Natural killer cell (primary cell): Measurements from ENCODE around the gene RAB33B. TPM values are rescaled to one million over a fixed set of nuclear protein-coding genes. Genes with fewer than 3 reads are reported as not detected.

Experiments used
- ATAC-seq, 3 donors: fragments of 150-1000 bp in 2 of 3; fragments of 200-7000 bp in 1 of 3; cut with Tn5 transposase; 1 replicate in 1 of 3; 2 replicates in 2 of 3; pipeline ENCODE4 v1.10.0; 2021; ENCODE audit warnings: mild to moderate bottlenecking in 2 of 3, moderate library complexity in 2 of 3
- DNase-seq, 2 donors: peaks; one replicate each; pipeline versions ENCODE4 v3.0.0 to v3.0.0-alpha.2; 2013 to 2021; ENCODE audit warnings: mixed read lengths in 1 of 2
- H3K27ac ChIP-seq: one replicate; pipeline ENCODE4 v1.5.1; 2013; ENCODE audit warnings: mild to moderate bottlenecking, low read length
- H3K27me3 ChIP-seq: one replicate; pipeline ENCODE4 v1.6.1; 2013; ENCODE audit warnings: low read length; ENCODE audit not compliant: control insufficient read depth, insufficient read depth
- H3K36me3 ChIP-seq: one replicate; pipeline ENCODE4 v1.6.1; 2013; ENCODE audit warnings: low read length; ENCODE audit not compliant: control insufficient read depth, insufficient read depth
- H3K4me1 ChIP-seq: one replicate; pipeline ENCODE4 v1.6.1; 2013; ENCODE audit warnings: low read length; ENCODE audit not compliant: control insufficient read depth, insufficient read depth
- H3K4me3 ChIP-seq: one replicate; pipeline ENCODE4 v1.5.1; 2013; ENCODE audit warnings: low read length
- H3K9me3 ChIP-seq: one replicate; pipeline ENCODE4 v1.6.1; 2013; ENCODE audit warnings: low read length; ENCODE audit not compliant: control insufficient read depth, insufficient read depth
- H3K27ac Mint-ChIP-seq, 2 donors: one replicate each; pipeline ENCODE4 v1.8.0; 2022; ENCODE audit warnings: mild to moderate bottlenecking in 2 of 2, mixed read lengths in 2 of 2, moderate library complexity in 1 of 2
- H3K27me3 Mint-ChIP-seq, 2 donors: one replicate each; pipeline ENCODE4 v1.8.0; 2022; ENCODE audit warnings: low read depth in 2 of 2, mixed read lengths in 2 of 2
- H3K36me3 Mint-ChIP-seq: one replicate; pipeline ENCODE4 v1.8.0; 2022; ENCODE audit warnings: mixed read lengths
- H3K4me1 Mint-ChIP-seq, 2 donors: one replicate each; pipeline ENCODE4 v1.8.0; 2022; ENCODE audit warnings: mixed read lengths in 2 of 2
- H3K4me3 Mint-ChIP-seq: one replicate; pipeline ENCODE4 v1.8.0; 2022; ENCODE audit warnings: mild to moderate bottlenecking, moderate library complexity, mixed read lengths
- H3K9me3 Mint-ChIP-seq, 2 donors: one replicate each; pipeline ENCODE4 v1.8.0; 2022; ENCODE audit warnings: mixed read lengths in 2 of 2
- CTCF ChIP-seq: fragments of 200-600 bp; IDR thresholded peaks from one replicate; pipeline ENCODE4 v1.8.0; 2022; ENCODE audit warnings: antibody characterized with exemption
- WGBS: methylation state at CpG from one replicate; pipeline ENCODE4 v1.1.7; 2013; ENCODE audit warnings: missing lambda C conversion rate; ENCODE audit not compliant: insufficient coverage; 5-methylcytosine and 5-hydroxymethylcytosine counted together
- intact Hi-C: fragments of 100-400 bp; cut with micrococcal nuclease; formaldehyde crosslinking; loops from one replicate; pipeline ENCODE4 v1.14.2; 2022
- total RNA-seq, 4 donors: library from RNA; stranded (reverse); fragments of 120-200 nt in 1 of 4; gene quantifications; one replicate each; pipeline versions ENCODE4 v1.2.3 to v1.2.4, GENCODE V29; 2013 to 2022

RAB33B gene
- total RNA-seq, 3 donors from 2014 or later (not counting 1 experiment from before 2014, with no cell fraction given): 7.8 to 12.9 (median 10.5) TPM

DNA sequence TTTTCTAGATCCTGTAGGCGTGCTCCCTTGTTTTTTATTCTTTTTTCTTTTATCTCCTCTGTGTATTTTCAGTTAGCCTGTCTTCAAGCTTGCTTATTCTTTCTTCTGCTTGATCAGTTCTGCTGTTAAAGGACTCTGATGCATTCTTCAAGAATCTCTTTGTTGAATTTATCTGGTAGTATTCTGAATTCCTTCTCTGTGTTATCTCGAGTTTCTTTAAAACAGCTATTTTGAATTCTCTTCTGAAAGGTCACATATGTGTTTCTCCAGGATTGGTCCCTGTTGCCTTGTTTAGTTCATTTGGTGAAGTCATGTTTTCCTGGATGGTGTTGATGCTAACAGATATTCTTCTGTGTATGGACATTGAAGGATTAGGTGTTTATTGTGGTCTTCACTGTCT lies 15.3 kb downstream of the RAB33B start:
- Histone ChIP-seq H3K27me3 (no peaks in the 10 kb centered on the region), H3K36me3 (peaks cover 12% of the 10 kb centered on the region), H3K27ac (no peak overlapping the region), H3K4me1 (peaks cover 4% of the 10 kb centered on the region), H3K9me3 (peaks cover 4% of the 10 kb centered on the region), H3K4me3 (no peak overlapping the region)
- Mint-ChIP-seq H3K4me1 (peaks cover 39 to 44% of the 10 kb centered on the region in 2 donors), H3K27me3 (no peaks in the 10 kb centered on the region), H3K36me3 (peaks cover 26% of the 10 kb centered on the region), H3K4me3 (no peak overlapping the region), H3K9me3 (peaks cover 2 to 11% of the 10 kb centered on the region in 2 donors), H3K27ac (no peak overlapping the region)
- ATAC-seq (no peak), DNase-seq (no peak)
- WGBS: 92% methylated on average over 2 of the region's 2 CpGs
- TF ChIP-seq CTCF: no peak
- intact Hi-C loops: no loop called here

DNA sequence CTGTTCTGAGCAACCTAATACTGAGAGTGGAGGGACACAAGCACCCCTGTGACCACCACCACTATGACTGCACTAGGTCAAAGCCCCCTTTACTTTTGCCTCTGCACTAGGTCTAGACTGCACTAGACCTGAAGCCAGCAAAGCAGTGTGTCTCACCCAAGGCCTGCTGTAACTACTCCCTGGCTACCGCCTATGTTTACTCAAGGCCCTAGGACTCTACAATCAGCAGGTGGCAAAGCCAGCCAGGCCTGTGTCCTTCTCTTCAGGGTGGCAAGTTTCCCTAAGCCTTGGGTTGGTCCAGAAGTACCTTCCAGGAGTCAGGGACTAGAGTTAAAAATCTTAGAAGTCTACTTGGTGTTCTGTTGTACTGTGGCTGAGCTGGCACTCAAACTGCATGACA lies 15.9 kb downstream of the RAB33B start:
- H3K4me3 ChIP-seq: no peak overlapping the region
- Mint-ChIP-seq H3K36me3 (peaks cover 26% of the 10 kb centered on the region), H3K27ac (no peak overlapping the region)

DNA sequence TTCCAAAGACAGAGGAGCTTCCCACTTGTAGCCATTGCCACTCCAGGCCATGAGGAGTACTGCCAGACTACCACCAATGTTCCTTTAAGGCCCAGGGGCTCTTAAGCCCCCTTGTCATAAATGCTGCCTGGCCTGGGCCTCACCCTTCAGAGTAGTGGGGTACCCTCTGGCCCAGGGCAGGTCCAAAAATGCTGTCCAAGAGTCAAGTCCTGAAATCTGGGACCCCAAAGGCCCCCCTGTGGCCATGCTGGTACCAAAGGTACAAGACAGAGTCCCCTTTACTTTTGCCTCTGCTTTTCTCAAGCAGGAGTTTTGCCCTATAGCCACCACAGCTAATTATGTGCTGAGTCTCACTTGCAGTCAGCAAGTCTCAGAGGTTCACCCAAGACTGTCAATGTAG lies 16.4 kb downstream of the RAB33B start:
- TF ChIP-seq CTCF: no peak
- intact Hi-C loops: no loop called here
- no peaks in the 10 kb centered on the region for H3K27me3 Mint-ChIP-seq
- no peak overlapping the region for H3K4me3 Mint-ChIP-seq
- H3K36me3 Mint-ChIP-seq: peaks cover 26% of the 10 kb centered on the region
- no peak overlapping the region for H3K4me3 ChIP-seq
- H3K36me3 ChIP-seq: peaks cover 13% of the 10 kb centered on the region
- peaks cover 2 to 11% of the 10 kb centered on the region in 2 donors for H3K9me3 Mint-ChIP-seq
- no peak overlapping the region for H3K27ac Mint-ChIP-seq
- peaks cover 4% of the 10 kb centered on the region for H3K9me3 ChIP-seq
- no peak for DNase-seq
- no peak for ATAC-seq
- H3K4me1 ChIP-seq: peaks cover 4% of the 10 kb centered on the region
- no peaks in the 10 kb centered on the region for H3K27me3 ChIP-seq
- peaks cover 38 to 39% of the 10 kb centered on the region in 2 donors for H3K4me1 Mint-ChIP-seq
- no peak overlapping the region for H3K27ac ChIP-seq

More for the DNA sequence above, 15.9 kb downstream of the RAB33B start:
- ATAC-seq: no peak
- Histone ChIP-seq H3K9me3 (peaks cover 4% of the 10 kb centered on the region), H3K36me3 (peaks cover 13% of the 10 kb centered on the region), H3K4me1 (peaks cover 4% of the 10 kb centered on the region), H3K27ac (no peak overlapping the region), H3K27me3 (no peaks in the 10 kb centered on the region)
- WGBS: 92% methylated on average over 1 of the region's 1 CpG
- no peak for TF ChIP-seq CTCF
- H3K4me1 Mint-ChIP-seq: peaks cover 39 to 42% of the 10 kb centered on the region in 2 donors
- H3K4me3 Mint-ChIP-seq: no peak overlapping the region
- peaks cover 2 to 11% of the 10 kb centered on the region in 2 donors for H3K9me3 Mint-ChIP-seq
- DNase-seq: no peak
- intact Hi-C loops: no loop called here
- H3K27me3 Mint-ChIP-seq: no peaks in the 10 kb centered on the region

GRCh38 chr4:139470997-139471665 lies 17.2 kb downstream of the RAB33B start:
- peaks cover 4% of the 10 kb centered on the region for H3K9me3 ChIP-seq
- H3K4me1 ChIP-seq: peaks cover 4% of the 10 kb centered on the region
- H3K36me3 Mint-ChIP-seq: peaks cover 26% of the 10 kb centered on the region
- H3K27me3 ChIP-seq: no peaks in the 10 kb centered on the region
- ATAC-seq (no peak), DNase-seq (no peak)
- no peak overlapping the region for H3K4me3 Mint-ChIP-seq
- H3K27ac Mint-ChIP-seq: no peak overlapping the region
- H3K27ac ChIP-seq: no peak overlapping the region
- no peak overlapping the region for H3K4me3 ChIP-seq
- no peak for TF ChIP-seq CTCF
- H3K4me1 Mint-ChIP-seq: peaks cover 37 to 39% of the 10 kb centered on the region in 2 donors
- 81% methylated on average over 5 of the region's 6 CpGs for WGBS
- H3K27me3 Mint-ChIP-seq: no peaks in the 10 kb centered on the region
- H3K36me3 ChIP-seq: peaks cover 13% of the 10 kb centered on the region
- peaks cover 2 to 11% of the 10 kb centered on the region in 2 donors for H3K9me3 Mint-ChIP-seq
- intact Hi-C loops: no loop called here
